IMR-90 (cell line): ENCODE results near the gene ZNF506. TPM values are rescaled to one million over a fixed set of nuclear protein-coding genes. Genes with fewer than 3 reads are reported as not detected.

ENCODE experiments used
- ATAC-seq: fragments of 200-7000 bp; cut with Tn5 transposase; 2 replicates; pipeline ENCODE4 v1.9.1; 2020; ENCODE audit warnings: low read depth, mild to moderate bottlenecking, moderate library complexity
- BruUV-seq: library from RNA; stranded (reverse); fragments of 400-500 nt; replicated peaks from 2 replicates; lab custom pipeline; 2021; lab: Mats Ljungman, UMichigan
- CTCF ChIA-PET: fragments of 300-600 bp; formaldehyde crosslinking; extraction: SDS; loops from one replicate; lab custom pipeline; 2021; ENCODE audit warnings: antibody characterized with exemption; lab: Yijun Ruan, JAX
- POLR2A ChIA-PET: fragments of 300-600 bp; sonication (Branson Sonifier 250); formaldehyde crosslinking; loops from one replicate; lab custom pipeline; 2022; ENCODE audit warnings: antibody characterized with exemption; ENCODE audit not compliant: unreplicated experiment; lab: Charles Lee
- DNase-seq: peaks from one replicate; pipeline ENCODE4 v3.0.0; 2013
- H2AFZ ChIP-seq: replicated peaks from 2 replicates; pipeline ENCODE3; 2013; ENCODE audit warnings: low read length, mild to moderate bottlenecking; ENCODE audit not compliant: poor library complexity
- H2AK5ac ChIP-seq: 2 replicates; pipeline ENCODE4 v1.6.1; 2013; ENCODE audit warnings: low read depth, low read length, inconsistent platforms
- H2AK9ac ChIP-seq: replicated peaks from 2 replicates; pipeline ENCODE3; 2013; ENCODE audit warnings: mild to moderate bottlenecking, low read depth, low read length, moderate library complexity; ENCODE audit not compliant: poor library complexity
- H2BK120ac ChIP-seq: 2 replicates; pipeline ENCODE4 v1.6.1; 2013; ENCODE audit warnings: low read depth, low read length, inconsistent platforms
- H2BK15ac ChIP-seq: 3 replicates; pipeline ENCODE4 v1.6.1; 2013; ENCODE audit warnings: low read depth, low read length, inconsistent platforms
- H2BK20ac ChIP-seq: 2 replicates; pipeline ENCODE4 v1.6.1; 2013; ENCODE audit warnings: low read depth, mild to moderate bottlenecking, inconsistent platforms, low read length, moderate library complexity
- H2BK5ac ChIP-seq: 2 replicates; pipeline ENCODE4 v1.6.1; 2013; ENCODE audit warnings: mild to moderate bottlenecking, low read depth, low read length, inconsistent platforms; ENCODE audit not compliant: poor library complexity, severe bottlenecking
- H3K14ac ChIP-seq: replicated peaks from 2 replicates; pipeline ENCODE4 v1.6.1; 2013; ENCODE audit warnings: low read depth, low read length, inconsistent platforms
- H3K18ac ChIP-seq: 2 replicates; pipeline ENCODE4 v1.6.1; 2013; ENCODE audit warnings: low read depth, low read length, control low read depth
- H3K23ac ChIP-seq: 2 replicates; pipeline ENCODE4 v1.6.1; 2013; ENCODE audit warnings: low read depth, low read length, inconsistent platforms
- H3K27ac ChIP-seq: 2 replicates; pipeline ENCODE4 v1.5.1; 2013; ENCODE audit warnings: mild to moderate bottlenecking, control low read depth, low read length; ENCODE audit not compliant: insufficient read depth
- H3K27me3 ChIP-seq: 2 replicates; pipeline ENCODE4 v1.6.1; 2013; ENCODE audit warnings: low read length; ENCODE audit not compliant: control insufficient read depth, insufficient read depth
- H3K36me3 ChIP-seq: 2 replicates; pipeline ENCODE4 v1.6.1; 2013; ENCODE audit warnings: low read length, mixed read lengths; ENCODE audit not compliant: control insufficient read depth, insufficient read depth
- H3K4ac ChIP-seq: 2 replicates; pipeline ENCODE4 v1.6.1; 2013; ENCODE audit warnings: low read depth, low read length, inconsistent platforms
- H3K4me1 ChIP-seq: 2 replicates; pipeline ENCODE4 v1.6.1; 2013; ENCODE audit warnings: low read length, mixed read lengths; ENCODE audit not compliant: control insufficient read depth, insufficient read depth
- H3K4me2 ChIP-seq: 2 replicates; pipeline ENCODE4 v1.6.1; 2013; ENCODE audit warnings: low read depth, mild to moderate bottlenecking, control low read depth, low read length, moderate library complexity
- H3K4me3 ChIP-seq: 2 replicates; pipeline ENCODE4 v1.5.1; 2013; ENCODE audit warnings: low read depth, mild to moderate bottlenecking, control low read depth, low read length, moderate library complexity; ENCODE audit not compliant: insufficient read depth
- H3K56ac ChIP-seq: 2 replicates; pipeline ENCODE4 v1.6.1; 2013; ENCODE audit warnings: low read length, inconsistent platforms; ENCODE audit not compliant: insufficient read depth; ENCODE audit errors: extremely low read depth
- H3K79me1 ChIP-seq, 2 experiments: 2 replicates each; pipeline ENCODE4 v1.6.1; 2013; ENCODE audit warnings: low read length in 2 of 2, inconsistent platforms in 1 of 2, low read depth in 1 of 2
- H3K9ac ChIP-seq: 2 replicates; pipeline ENCODE4 v1.6.1; 2013; ENCODE audit warnings: low read depth, low read length, control low read depth
- H3K9me1 ChIP-seq: 2 replicates; pipeline ENCODE4 v1.6.1; 2013; ENCODE audit warnings: low read length, inconsistent platforms; ENCODE audit not compliant: insufficient read depth
- H3K9me3 ChIP-seq: 2 replicates; pipeline ENCODE4 v1.6.1; 2013; ENCODE audit warnings: low read length; ENCODE audit not compliant: control insufficient read depth, insufficient read depth
- H4K20me1 ChIP-seq: 2 replicates; pipeline ENCODE4 v1.6.1; 2013; ENCODE audit warnings: low read length, inconsistent platforms; ENCODE audit not compliant: insufficient read depth
- H4K5ac ChIP-seq: 2 replicates; pipeline ENCODE4 v1.6.1; 2013; ENCODE audit warnings: mild to moderate bottlenecking, low read depth, low read length, control low read depth
- H4K8ac ChIP-seq, 2 experiments: 2 replicates each; pipeline ENCODE4 v1.6.1; 2013; ENCODE audit warnings: low read depth in 2 of 2, low read length in 2 of 2, control low read depth in 1 of 2, inconsistent platforms in 1 of 2
- H4K91ac ChIP-seq: 2 replicates; pipeline ENCODE4 v1.6.1; 2013; ENCODE audit warnings: low read depth, low read length, inconsistent platforms; ENCODE audit not compliant: insufficient read depth
- BHLHE40 ChIP-seq: fragments of 150-350 bp; IDR thresholded peaks from 2 replicates; pipeline ENCODE4 v1.6.1; 2016; ENCODE audit warnings: mild to moderate bottlenecking, low read depth, low read length
- CEBPB ChIP-seq: IDR thresholded peaks from 2 replicates; pipeline ENCODE4 v1.6.1; 2012; ENCODE audit warnings: low read depth, low read length, improper control_type of control experiment
- CHD1 ChIP-seq: IDR thresholded peaks from 2 replicates; pipeline ENCODE4 v1.6.1; 2012; ENCODE audit warnings: low read depth, low read length, improper control_type of control experiment
- CTCF ChIP-seq: conservative IDR thresholded peaks from 2 replicates; pipeline ENCODE4 v1.5.1; 2012; ENCODE audit warnings: mild to moderate bottlenecking, low read depth, low read length, improper control_type of control experiment
- ELK1 ChIP-seq: fragments of 150-350 bp; IDR thresholded peaks from 2 replicates; pipeline ENCODE4 v1.6.1; 2016; ENCODE audit warnings: low read depth, mild to moderate bottlenecking, low read length, moderate library complexity, borderline replicate concordance
- MAFK ChIP-seq: IDR thresholded peaks from 2 replicates; pipeline ENCODE4 v1.6.1; 2012; ENCODE audit warnings: low read depth, low read length, improper control_type of control experiment
- MAZ ChIP-seq: IDR thresholded peaks from 2 replicates; pipeline ENCODE4 v1.6.1; 2012; ENCODE audit warnings: low read depth, mild to moderate bottlenecking, low read length, improper control_type of control experiment, moderate library complexity, borderline replicate concordance
- MXI1 ChIP-seq: IDR thresholded peaks from 2 replicates; pipeline ENCODE4 v1.6.1; 2012; ENCODE audit warnings: low read depth, mild to moderate bottlenecking, low read length, moderate library complexity, borderline replicate concordance
- NFE2L2 ChIP-seq: fragments of 150-350 bp; IDR thresholded peaks from 2 replicates; pipeline ENCODE4 v1.6.1; 2016; ENCODE audit warnings: low read depth, mild to moderate bottlenecking, low read length
- POLR2A ChIP-seq: IDR thresholded peaks from 2 replicates; pipeline ENCODE4 v1.6.1; 2012; ENCODE audit warnings: mild to moderate bottlenecking, low read depth, low read length
- RAD21 ChIP-seq: IDR thresholded peaks from 2 replicates; pipeline ENCODE4 v1.6.1; 2012; ENCODE audit warnings: low read length, improper control_type of control experiment
- RCOR1 ChIP-seq: IDR thresholded peaks from 2 replicates; pipeline ENCODE4 v1.6.1; 2012; ENCODE audit warnings: mild to moderate bottlenecking, low read length, improper control_type of control experiment; ENCODE audit not compliant: insufficient replicate concordance
- RFX5 ChIP-seq: IDR thresholded peaks from 2 replicates; pipeline ENCODE4 v1.8.0; 2012; ENCODE audit warnings: low read depth, mild to moderate bottlenecking, low read length, moderate library complexity
- SMC3 ChIP-seq: fragments of 150-350 bp; IDR thresholded peaks from 2 replicates; pipeline ENCODE4 v1.6.1; 2016; ENCODE audit warnings: low read depth, mild to moderate bottlenecking, antibody characterized with exemption, low read length, moderate library complexity
- USF2 ChIP-seq: fragments of 150-350 bp; IDR thresholded peaks from 2 replicates; pipeline ENCODE4 v1.6.1; 2017; ENCODE audit warnings: mild to moderate bottlenecking, antibody characterized with exemption, low read length, low read depth
- WGBS, 2 experiments: methylation state at CpG; one replicate each; pipeline versions ENCODE4 v1.1.5 to v1.1.7; 2013; ENCODE audit warnings: missing lambda C conversion rate in 2 of 2; ENCODE audit not compliant: insufficient read length in 1 of 2; ENCODE audit errors: extremely low coverage in 2 of 2; 5-methylcytosine and 5-hydroxymethylcytosine counted together
- dilution Hi-C: fragments of 300-500 bp; cut with HindIII; formaldehyde crosslinking; loops from one replicate; pipeline ENCODE4 v1.14.3; 2018; ENCODE audit warnings: low sequenced_read_pairs; ENCODE audit not compliant: unreplicated experiment
- in situ Hi-C: fragments of 300-500 bp; cut with MboI; formaldehyde crosslinking; loops from 3 replicates; pipeline ENCODE4 v1.14.3; 2019; ENCODE audit warnings: low sequenced_read_pairs, inconsistent platforms, mixed read lengths
- intact Hi-C: fragments of 100-400 bp; cut with micrococcal nuclease; formaldehyde crosslinking; loops from 2 replicates; pipeline ENCODE4 v1.10.0; 2022
- polyA plus RNA-seq, 3 experiments: library from polyadenylated mRNA; depleted of rRNA; stranded (reverse); fragments of >200 nt; gene quantifications; 2 replicates each; pipeline ENCODE4 v1.2.3, GENCODE V29; 2012; ENCODE audit warnings: low replicate concordance in 1 of 3
- total RNA-seq: library from RNA; depleted of rRNA; stranded (reverse); fragments of >200 nt; gene quantifications from 2 replicates; pipeline ENCODE4 v1.2.3, GENCODE V29; 2012

ZNF506 gene
- total and polyA plus RNA-seq, 2 of the 4 experiments (the other 2 are of a cell fraction), result 2.4 to 6.1 TPM

- TF ChIP-seq USF2 (no peak), RAD21 (no peak), MXI1 (no peak), CHD1 (no peak), MAZ (no peak), SMC3 (no peak), CEBPB (no peak), NFE2L2 (no peak), RCOR1 (no peak), BHLHE40 (no peak), ELK1 (no peak), RFX5 (no peak), POLR2A (no peak), CTCF (no peak), MAFK (no peak)
- no TSS peak for BruUV-seq
These were observed 78.8 kb downstream of the ZNF506 start for GRCh38 chr19:19742773-19743172.

More at GRCh38 chr19:19742773-19743172, 78.8 kb downstream of the ZNF506 start:
- DNase-seq (no peak), ATAC-seq (no peak)
- Histone ChIP-seq H3K14ac (no peak overlapping the region), H3K79me1 (no peaks in the 10 kb centered on the region), H4K8ac (no peak overlapping the region), H3K9me1 (no peaks in the 10 kb centered on the region), H2BK15ac (no peak overlapping the region), H4K91ac (no peak overlapping the region), H4K5ac (no peak overlapping the region), H3K27me3 (no peaks in the 10 kb centered on the region), H3K23ac (no peak overlapping the region), H3K9me3 (peaks cover 28% of the 10 kb centered on the region), H2BK120ac (no peak overlapping the region), H3K18ac (no peak overlapping the region), H3K4ac (no peak overlapping the region), H3K4me2 (no peak overlapping the region), H3K9ac (no peak overlapping the region), H2AK5ac (no peak overlapping the region), H3K4me1 (no peaks in the 10 kb centered on the region), H2AK9ac (no peak overlapping the region), H3K27ac (no peak overlapping the region), H2BK5ac (no peak overlapping the region), H2BK20ac (no peak overlapping the region), H2AFZ (no peak overlapping the region), H4K20me1 (no peaks in the 10 kb centered on the region), H3K4me3 (no peak overlapping the region), H3K56ac (no peak overlapping the region), H3K36me3 (no peaks in the 10 kb centered on the region)
- ChIA-PET POLR2A (no interaction called here), CTCF (no interaction called here)
- dilution Hi-C loops (no loop called here), intact Hi-C loops (no loop called here), in situ Hi-C loops (no loop called here)
- 52% methylated on average over 8 of the region's 9 CpGs; no CpG with 5 or more reads in 1 of the 2 experiments for WGBS, 2 experiments
